HG03066 (cell line): ENCODE measurements around the gene EPSTI1.
A peak's percentile ranks its signal among the peaks of the same experiment; 100 is the strongest.
"Not testable (repeated sequence)": the region's sequence is repeated elsewhere in the genome, so short reads cannot be mapped to it uniquely, and the experiment has no call there.

Source experiments
- ATAC-seq: cut with Tn5 transposase; IDR thresholded peaks from one replicate; pipeline ENCODE4 v1.9.1; 2021; ENCODE audit warnings: low read depth; ENCODE audit not compliant: unreplicated experiment

Gene EPSTI1

GRCh38 chr13:42991898-42992763 lies at the start of gene EPSTI1:
EPSTI1 (minus strand) TSS chr13:42992241; CDS start chr13:42992165, 76 bp downstream.
- peak; percentile 68 for ATAC-seq

GRCh38 chr13:43041369-43041921 lies 49.4 kb upstream of the EPSTI1 start:
- no peak for ATAC-seq

- ATAC-seq: not testable (repeated sequence)
Observed at GRCh38 chr13:43040581-43041368, 48.7 kb upstream of the EPSTI1 start.

GRCh38 chr13:43039966-43040365 lies 47.9 kb upstream of the EPSTI1 start:
- ATAC-seq: no peak

- no peak for ATAC-seq
Observed at GRCh38 chr13:43036351-43037250, 44.6 kb upstream of the EPSTI1 start.

GRCh38 chr13:43033038-43033437 lies 41.0 kb upstream of the EPSTI1 start:
- no peak for ATAC-seq

- no peak for ATAC-seq
Observed at GRCh38 chr13:43031881-43032280, 39.8 kb upstream of the EPSTI1 start.

GRCh38 chr13:43030548-43030947 lies 38.5 kb upstream of the EPSTI1 start:
- no peak for ATAC-seq

- ATAC-seq: no peak
Observed at GRCh38 chr13:43026262-43026661, 34.2 kb upstream of the EPSTI1 start.

GRCh38 chr13:43023289-43023963 lies 31.4 kb upstream of the EPSTI1 start, which contains the start of gene DNAJC15:
DNAJC15 (plus strand) TSS chr13:43023586; CDS start chr13:43023627, 41 bp downstream.
- peak; percentile 70 for ATAC-seq

GRCh38 chr13:43022934-43023288 lies 30.9 kb upstream of the EPSTI1 start:
- ATAC-seq: no peak

- ATAC-seq: no peak
Observed at GRCh38 chr13:43021926-43022670, 30.1 kb upstream of the EPSTI1 start.

GRCh38 chr13:43020794-43021193 lies 28.8 kb upstream of the EPSTI1 start:
- ATAC-seq: no peak

- ATAC-seq: no peak
Observed at GRCh38 chr13:43019811-43020210, 27.8 kb upstream of the EPSTI1 start.

- ATAC-seq: no peak
Observed at GRCh38 chr13:43016226-43016625, 24.2 kb upstream of the EPSTI1 start.

- no peak for ATAC-seq
Observed at GRCh38 chr13:43014162-43014561, 22.1 kb upstream of the EPSTI1 start.

GRCh38 chr13:43009506-43009905 lies 17.5 kb upstream of the EPSTI1 start:
- no peak for ATAC-seq

- no peak for ATAC-seq
Observed at GRCh38 chr13:43008596-43008995, 16.6 kb upstream of the EPSTI1 start.
